ENCODE data around the gene TMTC1.

DNA sequence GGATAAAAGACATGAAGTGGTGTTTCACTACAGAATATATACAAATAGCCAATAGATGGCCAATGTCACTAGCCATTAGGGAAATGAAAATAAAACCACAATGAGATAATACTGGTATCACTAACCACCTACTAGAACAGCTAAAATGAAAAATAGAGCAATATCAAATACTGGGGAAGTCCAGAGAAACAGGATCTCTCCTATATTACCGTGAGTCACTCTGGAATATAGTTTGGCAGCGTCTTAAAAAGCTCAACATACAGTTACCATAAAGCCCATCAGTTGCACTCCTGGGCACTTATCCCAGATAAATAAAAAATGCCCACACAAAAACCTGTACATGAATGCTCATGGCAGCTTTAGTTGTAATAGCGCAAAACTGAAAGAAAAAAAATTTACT, 101.7 kb downstream of the TMTC1 start:
- TF ChIP-seq FOXJ3 (CRISPR knock-in tag; IDR thresholded peaks at IDR 0.05) (no peak), IRF3 (IDR thresholded peaks at IDR 0.05; ENCODE audit: low read depth, low read length) (no peak), JUND (IDR thresholded peaks at IDR 0.05) (no peak), RCOR1 (IDR thresholded peaks at IDR 0.05; ENCODE audit: low read length) (no peak), MXI1 (IDR thresholded peaks at IDR 0.05; ENCODE audit: low read depth, low read length) (no peak), GABPA (IDR thresholded peaks at IDR 0.05; ENCODE audit: low read depth) (no peak), ELF1 (IDR thresholded peaks at IDR 0.05) (no peak), SMC3 (IDR thresholded peaks at IDR 0.05; ENCODE audit: low read depth, low read length) (no peak), GATA2 (CRISPR knock-in tag; IDR thresholded peaks at IDR 0.05) (no peak), CHD2 (IDR thresholded peaks at IDR 0.05; ENCODE audit: low read length, partially characterized antibody) (no peak)
- TF ChIP-seq, protein P1, sequence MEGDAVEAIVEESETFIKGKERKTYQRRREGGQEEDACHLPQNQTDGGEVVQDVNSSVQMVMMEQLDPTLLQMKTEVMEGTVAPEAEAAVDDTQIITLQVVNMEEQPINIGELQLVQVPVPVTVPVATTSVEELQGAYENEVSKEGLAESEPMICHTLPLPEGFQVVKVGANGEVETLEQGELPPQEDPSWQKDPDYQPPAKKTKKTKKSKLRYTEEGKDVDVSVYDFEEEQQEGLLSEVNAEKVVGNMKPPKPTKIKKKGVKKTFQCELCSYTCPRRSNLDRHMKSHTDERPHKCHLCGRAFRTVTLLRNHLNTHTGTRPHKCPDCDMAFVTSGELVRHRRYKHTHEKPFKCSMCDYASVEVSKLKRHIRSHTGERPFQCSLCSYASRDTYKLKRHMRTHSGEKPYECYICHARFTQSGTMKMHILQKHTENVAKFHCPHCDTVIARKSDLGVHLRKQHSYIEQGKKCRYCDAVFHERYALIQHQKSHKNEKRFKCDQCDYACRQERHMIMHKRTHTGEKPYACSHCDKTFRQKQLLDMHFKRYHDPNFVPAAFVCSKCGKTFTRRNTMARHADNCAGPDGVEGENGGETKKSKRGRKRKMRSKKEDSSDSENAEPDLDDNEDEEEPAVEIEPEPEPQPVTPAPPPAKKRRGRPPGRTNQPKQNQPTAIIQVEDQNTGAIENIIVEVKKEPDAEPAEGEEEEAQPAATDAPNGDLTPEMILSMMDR (IDR thresholded peaks at IDR 0.05): no peak
- TF ChIP-seq, protein P2, sequence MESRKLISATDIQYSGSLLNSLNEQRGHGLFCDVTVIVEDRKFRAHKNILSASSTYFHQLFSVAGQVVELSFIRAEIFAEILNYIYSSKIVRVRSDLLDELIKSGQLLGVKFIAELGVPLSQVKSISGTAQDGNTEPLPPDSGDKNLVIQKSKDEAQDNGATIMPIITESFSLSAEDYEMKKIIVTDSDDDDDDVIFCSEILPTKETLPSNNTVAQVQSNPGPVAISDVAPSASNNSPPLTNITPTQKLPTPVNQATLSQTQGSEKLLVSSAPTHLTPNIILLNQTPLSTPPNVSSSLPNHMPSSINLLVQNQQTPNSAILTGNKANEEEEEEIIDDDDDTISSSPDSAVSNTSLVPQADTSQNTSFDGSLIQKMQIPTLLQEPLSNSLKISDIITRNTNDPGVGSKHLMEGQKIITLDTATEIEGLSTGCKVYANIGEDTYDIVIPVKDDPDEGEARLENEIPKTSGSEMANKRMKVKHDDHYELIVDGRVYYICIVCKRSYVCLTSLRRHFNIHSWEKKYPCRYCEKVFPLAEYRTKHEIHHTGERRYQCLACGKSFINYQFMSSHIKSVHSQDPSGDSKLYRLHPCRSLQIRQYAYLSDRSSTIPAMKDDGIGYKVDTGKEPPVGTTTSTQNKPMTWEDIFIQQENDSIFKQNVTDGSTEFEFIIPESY (IDR thresholded peaks at IDR 0.05; ENCODE audit: borderline replicate concordance, low read depth): no peak
- TF ChIP-seq, protein P3, sequence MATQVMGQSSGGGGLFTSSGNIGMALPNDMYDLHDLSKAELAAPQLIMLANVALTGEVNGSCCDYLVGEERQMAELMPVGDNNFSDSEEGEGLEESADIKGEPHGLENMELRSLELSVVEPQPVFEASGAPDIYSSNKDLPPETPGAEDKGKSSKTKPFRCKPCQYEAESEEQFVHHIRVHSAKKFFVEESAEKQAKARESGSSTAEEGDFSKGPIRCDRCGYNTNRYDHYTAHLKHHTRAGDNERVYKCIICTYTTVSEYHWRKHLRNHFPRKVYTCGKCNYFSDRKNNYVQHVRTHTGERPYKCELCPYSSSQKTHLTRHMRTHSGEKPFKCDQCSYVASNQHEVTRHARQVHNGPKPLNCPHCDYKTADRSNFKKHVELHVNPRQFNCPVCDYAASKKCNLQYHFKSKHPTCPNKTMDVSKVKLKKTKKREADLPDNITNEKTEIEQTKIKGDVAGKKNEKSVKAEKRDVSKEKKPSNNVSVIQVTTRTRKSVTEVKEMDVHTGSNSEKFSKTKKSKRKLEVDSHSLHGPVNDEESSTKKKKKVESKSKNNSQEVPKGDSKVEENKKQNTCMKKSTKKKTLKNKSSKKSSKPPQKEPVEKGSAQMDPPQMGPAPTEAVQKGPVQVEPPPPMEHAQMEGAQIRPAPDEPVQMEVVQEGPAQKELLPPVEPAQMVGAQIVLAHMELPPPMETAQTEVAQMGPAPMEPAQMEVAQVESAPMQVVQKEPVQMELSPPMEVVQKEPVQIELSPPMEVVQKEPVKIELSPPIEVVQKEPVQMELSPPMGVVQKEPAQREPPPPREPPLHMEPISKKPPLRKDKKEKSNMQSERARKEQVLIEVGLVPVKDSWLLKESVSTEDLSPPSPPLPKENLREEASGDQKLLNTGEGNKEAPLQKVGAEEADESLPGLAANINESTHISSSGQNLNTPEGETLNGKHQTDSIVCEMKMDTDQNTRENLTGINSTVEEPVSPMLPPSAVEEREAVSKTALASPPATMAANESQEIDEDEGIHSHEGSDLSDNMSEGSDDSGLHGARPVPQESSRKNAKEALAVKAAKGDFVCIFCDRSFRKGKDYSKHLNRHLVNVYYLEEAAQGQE (IDR thresholded peaks at IDR 0.05; ENCODE audit: low read depth, low read length): no peak
